ENCODE data around the gene CCER1.

CCER1 gene

GRCh38 chr12:90964616-90965015 lies 9.6 kb upstream of the CCER1 start:
- DNase-seq, result no peak

DNA sequence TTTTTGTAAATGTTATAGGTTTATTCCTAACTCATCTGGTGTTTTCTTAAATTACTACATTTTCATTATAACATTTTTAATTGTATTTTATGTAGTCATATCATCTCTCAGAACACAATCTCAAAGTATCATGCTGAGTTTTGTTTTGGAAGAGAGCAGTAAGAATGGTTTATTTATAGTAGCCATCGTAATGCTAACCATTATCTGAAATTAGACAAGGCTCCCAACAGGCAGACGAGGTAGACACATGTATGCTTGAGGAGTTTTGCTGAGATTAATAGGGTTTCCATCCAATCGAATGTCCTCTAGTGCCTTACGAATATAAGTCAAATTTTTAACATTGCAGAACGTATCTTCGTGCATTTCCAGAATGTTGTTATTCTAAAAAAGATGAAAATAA lies 9.0 kb upstream of the CCER1 start:
- DNase-seq, result no peak

DNA sequence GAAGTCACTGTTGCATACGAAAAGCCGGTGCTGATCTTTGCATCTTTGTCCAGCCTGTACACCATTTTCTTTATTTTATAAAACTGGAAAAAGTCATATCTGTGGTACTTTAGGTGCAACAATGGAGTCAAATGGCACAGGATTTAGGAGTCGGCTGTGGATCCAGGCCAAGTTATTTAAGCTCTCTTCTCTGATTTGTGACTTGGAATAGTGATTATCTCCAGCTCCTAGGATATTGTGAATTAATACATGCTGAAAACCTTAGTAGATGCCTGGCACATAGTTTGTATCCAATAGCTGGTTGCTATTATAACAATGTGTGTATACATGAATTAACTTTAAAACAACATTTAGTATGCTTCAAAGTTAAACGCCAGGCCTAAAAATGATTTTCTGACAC lies 6.2 kb upstream of the CCER1 start:
- no peak for DNase-seq

GRCh38 chr12:90959538-90960139 lies 4.7 kb upstream of the CCER1 start:
- peak; percentile 19 for DNase-seq

GRCh38 chr12:90959032-90959431 lies 4.1 kb upstream of the CCER1 start:
- DNase-seq, result no peak

GRCh38 chr12:90958347-90958746 lies 3.4 kb upstream of the CCER1 start:
- no peak for DNase-seq

GRCh38 chr12:90954428-90954827 lies 548 bp downstream of the CCER1 start:
- no peak for DNase-seq

GRCh38 chr12:90953956-90954421 lies 987 bp downstream of the CCER1 start:
- no peak for DNase-seq

DNA sequence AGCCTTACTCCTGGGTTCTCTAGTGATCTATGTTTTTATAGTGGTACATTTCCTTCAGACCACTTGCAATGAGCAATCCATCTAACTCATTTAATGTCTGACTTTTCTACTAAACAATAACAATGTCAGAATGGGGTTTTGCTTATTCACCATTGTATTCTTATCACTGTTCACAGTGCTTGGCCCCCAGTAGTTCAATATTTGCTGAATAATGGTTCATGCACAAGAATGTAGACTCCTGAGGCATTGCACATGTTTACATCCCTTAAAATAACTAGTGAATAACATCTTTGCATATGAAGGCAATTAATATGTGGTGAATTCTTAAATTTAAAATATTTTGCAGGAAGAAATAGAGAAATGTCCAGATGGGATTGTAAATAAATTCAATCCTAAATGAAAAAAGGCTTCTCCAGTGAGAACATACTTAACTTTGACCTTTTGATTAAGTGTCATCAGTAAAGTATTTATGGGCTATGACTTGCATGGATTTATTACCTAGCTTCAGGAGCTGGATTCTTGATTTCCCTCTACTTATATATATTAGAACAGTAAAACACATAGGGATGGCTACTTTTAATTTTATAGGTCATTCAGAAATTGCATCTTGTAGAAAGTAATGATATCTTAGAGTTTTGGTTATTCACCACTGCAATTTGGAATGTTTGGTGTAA lies 3.4 kb downstream of the CCER1 start:
- DNase-seq, result no peak

GRCh38 chr12:90947869-90948268 lies 7.1 kb downstream of the CCER1 start:
- peak; percentile 41 for DNase-seq

- DNase-seq, result peak; percentile 20
Observed at GRCh38 chr12:90945070-90945649, 9.8 kb downstream of the CCER1 start.

DNA sequence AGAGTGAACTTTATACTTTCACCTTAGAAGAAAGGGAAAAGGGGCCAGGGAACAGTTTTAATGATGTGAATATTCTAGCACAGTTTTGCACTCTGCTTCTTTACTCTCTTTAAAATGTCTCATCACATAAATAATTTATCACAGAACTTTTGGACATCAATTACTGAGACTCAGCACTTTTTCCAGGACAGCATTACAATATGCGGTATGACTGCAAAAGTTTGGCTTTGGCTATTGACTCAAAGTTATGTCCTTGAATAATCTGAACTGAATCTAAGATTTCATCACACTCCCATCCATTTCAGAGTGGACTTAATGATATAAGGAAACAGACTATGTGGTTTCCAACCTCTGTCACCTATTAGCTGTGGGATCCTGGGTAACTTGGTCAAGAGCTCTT lies 11.7 kb downstream of the CCER1 start:
- no peak for DNase-seq

- no peak for DNase-seq
Observed at GRCh38 chr12:90940872-90941499, 14.0 kb downstream of the CCER1 start.

DNA sequence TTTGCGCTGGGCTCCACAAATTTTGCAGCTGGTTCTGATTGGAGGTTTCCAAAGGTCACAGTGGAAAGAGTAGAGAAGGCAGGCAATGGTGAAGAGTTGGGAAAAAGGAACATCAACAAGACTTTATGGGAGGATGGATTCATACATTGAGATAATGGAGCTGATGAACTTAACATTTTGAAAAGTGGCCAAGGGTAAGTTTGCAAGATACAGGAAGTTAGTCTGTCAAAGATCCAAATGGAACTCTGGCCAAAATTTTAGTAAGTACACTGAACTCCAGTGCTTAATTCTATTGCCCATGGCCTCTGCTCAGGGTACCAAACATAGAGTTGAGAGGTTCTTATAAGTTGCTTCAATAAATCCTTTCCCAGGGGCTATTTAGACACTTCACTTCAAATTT lies 15.6 kb downstream of the CCER1 start:
- no peak for DNase-seq

- no peak for DNase-seq
Observed at GRCh38 chr12:90938451-90938850, 16.5 kb downstream of the CCER1 start.

- DNase-seq, result no peak
Observed at GRCh38 chr12:90937651-90938050, 17.3 kb downstream of the CCER1 start.

DNA sequence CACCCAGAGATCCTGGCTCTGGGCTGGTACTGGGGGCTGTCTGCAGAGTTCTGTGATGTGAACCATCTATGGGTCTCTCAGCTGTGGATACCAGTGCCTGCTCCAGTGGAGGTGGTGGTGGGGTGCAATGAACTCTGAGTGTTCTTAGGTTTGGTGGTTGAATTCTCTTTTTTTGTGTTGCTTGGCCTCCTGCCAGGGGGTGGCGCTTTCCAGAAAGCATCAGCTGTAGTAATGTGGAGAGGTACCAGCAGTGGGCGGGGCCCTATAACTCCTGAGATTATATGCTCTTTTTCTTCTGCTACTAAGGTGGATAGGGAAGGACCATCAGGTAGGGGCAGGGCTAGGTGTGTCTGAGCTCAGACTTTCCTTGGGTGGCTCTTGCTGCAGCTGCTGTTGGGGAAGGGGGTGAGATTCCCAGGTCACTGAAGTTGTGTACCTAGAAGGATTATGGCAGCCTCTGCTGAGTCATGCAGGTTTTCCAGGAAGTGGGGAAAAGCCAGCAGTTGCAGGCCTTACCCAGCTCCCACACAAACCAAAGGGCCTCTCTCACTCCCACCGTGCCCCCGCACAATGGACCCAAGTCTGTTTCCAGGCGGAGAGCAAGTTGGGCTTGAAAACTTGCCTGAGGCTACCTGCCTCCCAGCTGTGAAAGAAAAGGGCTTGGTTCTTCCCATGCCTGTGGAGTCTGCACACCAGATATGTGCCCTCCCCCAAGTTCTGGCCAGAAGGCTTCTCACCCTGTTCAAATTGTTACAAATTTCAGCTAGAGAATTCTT lies 18.6 kb downstream of the CCER1 start:
- DNase-seq, result no peak

GRCh38 chr12:90925562-90925961 lies 29.4 kb downstream of the CCER1 start:
- DNase-seq, result no peak

DNA sequence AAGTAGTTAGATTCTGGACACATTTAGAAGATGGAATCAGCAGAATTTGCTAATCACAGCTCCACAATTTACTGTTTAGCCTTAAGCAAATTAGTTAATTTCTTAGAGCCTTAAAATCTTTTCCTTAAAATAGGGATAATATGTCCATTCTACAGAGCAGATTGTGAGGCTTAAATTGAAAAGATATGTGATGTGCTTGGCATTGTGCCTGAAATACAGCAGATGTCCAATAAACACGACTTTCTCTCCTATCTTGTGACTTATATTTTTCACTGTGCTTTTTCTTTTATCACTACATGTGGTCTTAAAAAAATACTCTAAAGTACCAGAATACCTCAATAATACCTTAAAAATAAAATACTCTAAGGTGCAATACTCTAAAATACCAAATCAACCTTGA lies 30.6 kb downstream of the CCER1 start:
- DNase-seq, result no peak

DNA sequence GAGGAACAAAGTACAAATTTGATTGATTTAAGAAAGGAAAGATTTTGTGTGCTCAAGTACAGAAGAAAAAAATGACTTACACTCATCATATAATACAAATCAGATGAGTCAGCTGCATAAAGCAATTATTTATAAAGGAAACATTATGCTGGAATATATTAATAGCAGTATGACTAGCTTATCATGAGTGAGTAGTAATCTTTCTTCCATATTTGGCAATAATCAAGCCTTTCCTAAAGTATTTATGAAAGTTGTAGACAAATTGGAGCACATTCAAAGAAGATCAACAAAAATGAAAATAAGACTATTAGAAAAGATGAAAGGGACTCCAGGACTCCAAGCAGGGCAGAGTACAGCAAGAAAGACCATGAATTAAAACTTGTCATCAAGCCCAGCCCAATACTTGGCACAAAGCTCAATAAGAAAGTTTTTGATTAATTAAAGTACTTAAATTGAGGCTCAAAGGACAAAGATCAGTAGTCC lies 32.8 kb downstream of the CCER1 start:
- DNase-seq, result no peak

- DNase-seq, result no peak
Observed at GRCh38 chr12:90921536-90921935, 33.4 kb downstream of the CCER1 start.

- no peak for DNase-seq
Observed at GRCh38 chr12:90920222-90920621, 34.8 kb downstream of the CCER1 start.

- DNase-seq, result no peak
Observed at GRCh38 chr12:90917431-90917830, 37.5 kb downstream of the CCER1 start.
